NCI-H2081 (cell line): Measurements from ENCODE around the gene TMEM120B.
"Not testable (repeated sequence)": the region's sequence is repeated elsewhere in the genome, so short reads cannot be mapped to it uniquely, and the experiment has no call there.

ENCODE experiments used
- DNase-seq, 2 experiments: peaks; one replicate each; lab custom pipeline; 2025; lab: John Stamatoyannopoulos, UW

The TMEM120B gene

DNA sequence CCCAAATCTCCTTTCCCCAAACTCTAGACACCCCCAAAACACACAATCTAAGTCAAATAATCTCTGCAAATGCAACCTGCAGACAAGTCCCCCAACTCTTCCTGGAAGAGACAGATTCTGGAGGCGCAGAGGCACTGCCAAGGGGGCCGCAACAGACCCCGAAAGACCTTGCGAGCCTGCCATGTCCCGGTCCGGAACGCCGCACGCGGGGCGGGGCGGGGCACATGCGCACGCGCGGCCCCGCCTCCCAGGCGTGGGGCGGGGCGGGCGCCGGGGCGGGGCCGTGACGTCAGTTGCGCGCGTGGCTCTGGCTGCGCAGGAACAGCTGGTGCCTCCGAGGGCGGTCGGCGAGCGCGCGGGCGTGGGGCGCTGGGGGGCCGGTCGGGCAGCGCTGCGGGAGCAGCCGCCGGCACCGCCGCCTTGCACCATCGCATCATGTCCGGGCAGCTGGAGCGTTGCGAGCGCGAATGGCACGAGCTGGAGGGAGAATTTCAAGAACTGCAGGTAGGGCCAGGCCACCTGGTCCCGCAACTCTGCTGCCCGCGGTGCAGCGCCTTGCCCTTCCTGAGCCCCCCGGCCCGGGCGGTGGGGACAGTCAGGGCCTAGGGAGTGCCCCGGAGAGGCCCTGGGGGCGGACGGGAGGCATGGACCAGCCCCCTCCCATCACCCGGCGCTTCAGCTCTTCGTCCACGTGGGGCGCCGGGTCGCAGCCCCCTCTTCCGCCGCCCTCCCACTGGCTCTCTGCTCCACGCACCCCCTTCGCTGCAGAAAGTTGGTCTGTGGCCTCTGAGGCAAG lies at the start of gene TMEM120B:
TMEM120B (plus strand) TSS at position 292 of the 796 bp plus-strand sequence; CDS start at position 436, 144 bp downstream.
- DNase-seq: peak; percentile 70 to 78

DNA sequence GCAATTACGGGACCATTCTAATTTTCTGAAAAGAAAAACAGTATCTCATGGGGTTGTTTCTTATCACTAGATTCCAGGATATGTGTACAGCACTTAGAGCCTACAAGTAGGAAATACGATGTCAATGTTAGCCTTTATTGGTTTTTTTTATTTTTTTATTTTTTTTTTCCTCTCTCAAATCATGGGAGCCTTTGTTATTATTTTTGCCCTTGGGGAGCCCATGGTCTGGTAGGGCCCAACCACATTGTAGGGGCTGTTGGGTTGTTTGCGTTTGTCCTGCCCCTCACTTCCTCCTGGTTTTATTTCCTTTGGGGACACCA lies 49.0 kb upstream of the TMEM120B start:
- no peak for DNase-seq

DNA sequence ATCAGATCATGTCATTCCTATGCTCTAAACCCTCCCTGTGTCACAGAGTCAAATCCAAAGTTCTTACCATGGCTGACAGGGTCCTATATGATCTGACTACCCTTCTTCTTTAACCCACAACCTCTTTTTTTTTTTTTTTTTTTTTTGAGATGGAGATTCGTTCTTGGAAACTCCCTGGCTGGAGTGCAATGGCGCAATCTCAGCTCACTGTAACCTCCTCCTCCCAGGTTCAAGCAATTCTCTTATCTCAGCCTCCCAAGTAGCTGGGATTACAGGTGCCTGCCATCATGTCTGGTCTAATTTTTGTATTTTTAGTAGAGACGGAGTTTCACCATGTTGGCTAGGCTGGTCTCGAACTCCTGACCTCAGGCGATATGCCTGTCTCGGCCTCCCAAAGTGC lies 45.7 kb upstream of the TMEM120B start:
- not testable (repeated sequence) for DNase-seq

DNA sequence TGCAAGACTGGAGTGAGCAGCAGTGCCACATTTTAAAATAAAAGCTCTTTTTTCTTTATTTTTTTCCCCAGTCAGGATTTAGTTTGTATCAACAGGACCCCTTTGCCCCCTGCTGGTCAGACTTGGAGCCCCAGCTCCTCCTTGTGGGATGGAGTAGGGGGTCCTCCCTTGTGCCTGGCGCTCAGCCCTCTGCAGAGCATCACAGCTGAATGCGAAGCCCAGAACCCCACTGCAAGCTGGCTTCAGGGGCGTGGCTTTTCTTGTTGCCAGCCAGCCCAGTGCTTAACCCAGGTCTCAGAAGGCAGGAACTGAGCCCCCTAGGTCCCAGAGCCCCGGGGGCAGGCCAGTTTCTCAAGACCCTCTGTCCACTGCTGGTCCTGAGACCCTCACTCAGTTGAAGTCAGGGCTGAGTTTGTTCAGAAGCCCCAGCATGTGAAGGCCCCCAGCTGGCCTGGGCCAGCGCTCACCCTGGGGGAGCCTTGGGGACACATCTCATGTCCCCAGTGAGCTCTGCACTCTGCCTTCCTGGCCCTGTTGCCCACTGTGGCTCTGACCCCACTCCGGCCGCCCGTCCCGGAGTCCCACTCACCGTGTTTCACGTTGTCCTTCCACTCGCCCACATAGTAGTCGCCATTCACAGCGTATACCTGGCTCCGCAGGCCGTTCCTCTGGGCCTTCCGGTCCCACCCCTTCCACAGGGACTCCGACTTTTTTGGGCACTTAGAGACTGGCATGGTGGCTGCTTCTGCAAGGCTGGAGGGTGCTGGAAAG lies 43.6 kb upstream of the TMEM120B start:
- DNase-seq: no peak

- DNase-seq: no peak
Observed at GRCh38 chr12:121669521-121669900, 43.0 kb upstream of the TMEM120B start, which contains the start of gene MORN3. Gene MORN3 (minus strand): TSS chr12:121669654. CDS start chr12:121669483, 171 bp downstream.

DNA sequence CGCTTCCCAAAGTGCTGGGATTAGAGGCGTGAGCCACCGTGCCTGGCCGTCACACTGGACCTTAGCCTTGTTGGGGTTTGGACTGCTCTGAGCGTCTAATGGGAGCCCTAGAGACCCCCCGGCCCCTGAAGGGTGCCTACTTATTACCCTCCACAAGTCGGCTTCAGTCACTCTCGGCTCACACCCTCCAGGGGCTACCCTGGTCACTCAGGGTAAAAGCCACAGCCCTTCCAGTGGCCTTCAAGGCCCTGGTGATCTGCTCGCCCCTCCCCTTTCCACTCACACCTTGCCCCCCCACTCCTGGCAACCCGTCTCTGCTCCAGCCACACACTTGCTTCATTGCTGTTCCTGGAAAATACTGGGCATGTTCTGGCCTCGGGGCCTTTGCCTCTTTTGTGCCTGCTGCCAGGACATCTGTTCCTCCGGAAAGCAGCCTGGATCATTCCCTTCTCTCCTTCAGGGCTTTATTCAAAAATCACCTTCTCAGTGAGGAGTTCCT lies 39.5 kb upstream of the TMEM120B start:
- no peak for DNase-seq

DNA sequence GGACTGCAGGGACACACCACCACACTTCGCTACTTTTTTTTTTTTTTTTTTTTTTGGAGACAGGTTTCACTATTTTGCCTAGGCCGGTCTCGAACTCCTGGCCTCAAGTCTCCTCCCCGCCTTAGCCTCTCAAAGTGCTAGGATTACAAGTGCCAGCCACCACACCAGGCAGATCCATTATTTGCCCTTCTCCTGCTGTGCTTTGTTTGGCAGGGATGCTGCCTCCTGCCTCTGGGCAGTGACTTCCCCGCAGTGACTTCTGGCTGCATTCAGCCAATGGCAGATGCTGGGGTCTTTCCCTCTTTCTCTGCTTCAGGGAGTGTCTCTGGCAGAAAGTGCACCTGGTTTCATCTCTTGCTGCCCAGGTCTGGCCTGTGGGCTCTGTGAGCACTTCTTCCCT lies 36.4 kb upstream of the TMEM120B start:
- no peak for DNase-seq

DNA sequence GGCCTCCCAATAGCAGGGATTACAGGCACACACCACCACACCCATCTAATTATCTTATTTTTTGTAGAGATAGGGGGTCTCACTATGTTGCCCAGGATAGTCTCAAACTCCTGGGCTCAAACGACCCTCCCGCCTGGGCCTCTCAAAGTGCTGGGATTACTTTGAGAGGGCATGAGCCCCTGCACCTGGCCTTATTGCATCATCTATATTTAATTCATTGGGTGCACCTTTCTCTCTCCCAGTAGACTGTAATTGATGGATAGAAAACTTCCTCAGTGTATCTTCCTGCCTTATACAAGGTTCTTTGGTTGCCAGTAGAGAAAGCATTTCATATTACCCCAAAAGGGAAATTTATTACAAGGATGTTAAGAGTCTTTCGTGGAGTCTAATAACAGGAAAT lies 34.2 kb upstream of the TMEM120B start:
- no peak for DNase-seq

- DNase-seq: no peak
Observed at GRCh38 chr12:121678716-121679300, 33.7 kb upstream of the TMEM120B start.

GRCh38 chr12:121679661-121680197 lies 32.8 kb upstream of the TMEM120B start:
- not testable (repeated sequence) for DNase-seq

DNA sequence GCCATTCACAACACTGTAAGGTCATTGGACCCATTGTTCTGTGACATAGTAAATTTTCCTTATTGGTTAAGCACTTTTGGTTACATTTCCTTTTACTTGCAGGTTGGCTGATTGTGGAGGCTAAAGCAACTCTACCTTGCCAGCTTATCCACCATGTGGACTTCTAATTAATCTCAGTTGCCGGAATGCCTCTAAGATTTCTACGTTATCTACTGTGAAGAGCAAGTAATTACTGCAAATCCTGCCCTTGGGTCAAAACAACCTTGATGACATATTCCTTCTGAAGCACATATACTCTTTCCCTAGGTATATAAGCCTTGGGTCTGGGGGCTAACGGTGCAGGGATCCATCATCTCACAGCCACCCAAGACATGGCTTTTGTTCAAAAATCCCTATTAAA lies 23.6 kb upstream of the TMEM120B start:
- no peak for DNase-seq

DNA sequence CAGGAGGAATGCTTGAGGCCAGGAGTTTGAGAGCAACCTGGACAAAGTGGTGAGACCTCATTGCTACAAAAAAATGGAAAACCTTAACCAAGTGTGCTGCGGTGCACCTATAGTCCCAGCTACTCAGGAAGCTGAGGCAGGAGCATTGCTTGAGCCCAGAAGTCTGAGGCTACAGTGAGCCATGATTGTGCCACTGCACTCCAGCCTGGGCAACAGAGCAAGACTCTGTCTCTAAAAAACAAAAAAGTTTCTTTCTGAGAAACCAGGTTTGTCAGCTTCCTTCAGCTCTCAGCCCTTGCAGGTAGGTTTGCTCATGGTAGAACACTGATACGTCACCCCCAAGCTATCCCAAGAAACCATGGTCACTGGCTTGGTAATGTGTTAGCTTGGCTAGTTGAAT lies 23.1 kb upstream of the TMEM120B start:
- no peak for DNase-seq

- DNase-seq: not testable (repeated sequence)
Observed at GRCh38 chr12:121692744-121693143, 19.8 kb upstream of the TMEM120B start.

GRCh38 chr12:121693155-121693687 lies 19.3 kb upstream of the TMEM120B start:
- no peak for DNase-seq

GRCh38 chr12:121697093-121697698 lies 15.4 kb upstream of the TMEM120B start:
- peak; percentile 65 to 68 for DNase-seq

GRCh38 chr12:121697861-121698260 lies 14.7 kb upstream of the TMEM120B start:
- DNase-seq: not testable (repeated sequence)

DNA sequence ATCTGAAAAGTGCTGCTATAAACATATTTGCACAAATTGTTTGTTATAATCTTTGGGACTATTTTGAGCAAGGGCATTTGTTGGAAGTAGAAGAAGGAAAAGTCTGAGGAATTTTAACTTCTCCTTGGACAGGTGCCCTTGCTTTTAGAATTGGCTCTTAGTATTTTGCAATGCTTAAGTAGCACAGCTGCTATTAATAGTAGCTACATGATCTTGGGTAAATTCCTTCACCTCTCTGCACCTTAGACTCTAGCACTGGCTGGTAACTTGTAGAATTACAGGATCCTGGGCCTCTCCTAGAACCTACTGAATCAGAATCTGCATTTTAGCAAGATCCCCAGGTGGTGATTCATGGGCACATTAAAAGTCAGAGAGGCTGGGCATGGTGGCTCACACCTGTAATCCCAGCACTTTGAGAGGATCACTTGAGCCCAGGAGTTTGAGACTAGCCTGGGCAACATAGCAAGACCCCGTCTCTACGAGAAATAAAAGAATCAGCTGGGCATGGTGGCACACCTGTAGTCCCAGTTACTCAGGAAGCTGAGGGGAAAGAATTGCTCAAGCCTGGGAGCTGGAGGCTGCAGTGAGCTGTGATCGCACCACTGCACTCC lies 10.8 kb upstream of the TMEM120B start:
- no peak for DNase-seq

DNA sequence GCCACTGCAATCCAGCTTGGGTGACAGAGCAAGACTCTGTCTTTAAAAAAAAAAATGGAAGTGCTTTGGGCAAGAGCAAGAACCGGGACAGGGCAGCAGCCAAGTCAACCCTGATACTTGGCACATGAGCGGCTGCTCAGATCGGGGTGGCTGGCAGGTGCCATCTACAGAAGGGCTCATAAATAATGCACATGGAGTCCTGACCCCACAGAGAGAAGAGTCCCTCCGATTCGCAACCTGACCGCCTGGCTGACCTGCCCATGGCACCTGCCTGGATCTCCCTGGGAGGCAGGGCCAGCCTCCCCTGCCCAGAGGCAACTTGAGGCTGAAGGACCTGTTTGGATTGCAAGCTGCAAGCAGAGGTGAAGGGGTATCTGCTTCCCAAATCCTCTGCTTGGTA lies 9.6 kb upstream of the TMEM120B start:
- no peak for DNase-seq

GRCh38 chr12:121705514-121705913 lies 7.0 kb upstream of the TMEM120B start:
- no peak for DNase-seq

GRCh38 chr12:121708313-121709063 lies 4.1 kb upstream of the TMEM120B start:
- no peak for DNase-seq

GRCh38 chr12:121709064-121709424 lies 3.5 kb upstream of the TMEM120B start:
- DNase-seq: not testable (repeated sequence)
